ENCODE data around the gene GDF2. TPM values are rescaled to one million over a fixed set of nuclear protein-coding genes. Genes with fewer than 3 reads are reported as not detected.

GDF2 gene
- total RNA-seq, 1 experiment from 2014 or later: not detected

DNA sequence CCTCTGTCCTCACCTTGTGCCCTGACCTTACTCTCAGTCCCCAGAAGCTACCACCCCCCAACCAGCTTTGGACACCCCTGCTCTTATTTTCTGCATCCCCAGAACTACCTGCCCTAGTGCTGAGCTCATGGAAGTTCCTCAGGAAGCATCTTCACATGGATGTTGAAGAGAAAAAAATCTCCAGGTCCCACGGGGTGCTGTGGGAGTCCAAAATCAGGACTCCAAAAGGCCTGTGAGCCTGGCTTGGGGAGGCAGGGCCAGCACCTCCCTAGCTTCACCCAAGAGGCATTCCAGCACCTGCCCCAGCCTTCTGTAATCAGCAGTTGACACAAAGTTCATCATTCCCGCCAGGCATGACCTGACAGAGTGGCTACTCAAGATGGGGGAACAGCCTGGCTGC, 43.0 kb upstream of the GDF2 start:
- Histone ChIP-seq H3K27me3 (replicated peaks; ENCODE audit: insufficient read depth, low read depth, low read length, poor library complexity) (no peaks in the 10 kb centered on the region), H3K9me3 (ENCODE audit: low read depth, low read length, poor library complexity, severe bottlenecking) (no peaks in the 10 kb centered on the region), H3K4me1 (ENCODE audit: insufficient read depth, low read length, poor library complexity, severe bottlenecking) (no peaks in the 10 kb centered on the region), H3K36me3 (ENCODE audit: insufficient read depth, low read length, poor library complexity, severe bottlenecking) (no peaks in the 10 kb centered on the region), H3K27ac (ENCODE audit: low read depth, low read length, poor library complexity, severe bottlenecking) (no peak overlapping the region), H3K4me3 (ENCODE audit: low read depth, low read length, poor library complexity, severe bottlenecking) (no peak overlapping the region)
- POLR2A ChIA-PET (ENCODE audit: low non-redundant PET): no interaction called here
- DNase-seq (ENCODE audit: low spot score): no peak
- intact Hi-C loops (cut with micrococcal nuclease; ENCODE audit: unreplicated experiment): no loop called here
- CTCF ChIA-PET: no interaction called here
- BruUV-seq (replicated peaks): no TSS peak
- TF ChIP-seq EZH2 (IDR thresholded peaks at IDR 0.05; ENCODE audit: borderline replicate concordance, low read depth, low read length, poor library complexity, severe bottlenecking) (no peak), CTCF (conservative IDR thresholded peaks at IDR 0.05; ENCODE audit: low read depth, low read length) (no peak)

GRCh38 chr10:47282005-47282656, 40.1 kb upstream of the GDF2 start:
- no peaks in the 10 kb centered on the region for H3K9me3 ChIP-seq (ENCODE audit: low read depth, low read length, poor library complexity, severe bottlenecking)
- H3K27me3 ChIP-seq (replicated peaks; ENCODE audit: insufficient read depth, low read depth, low read length, poor library complexity): no peaks in the 10 kb centered on the region
- ChIA-PET CTCF (no interaction called here), POLR2A (ENCODE audit: low non-redundant PET) (no interaction called here)
- no peaks in the 10 kb centered on the region for H3K4me1 ChIP-seq (ENCODE audit: insufficient read depth, low read length, poor library complexity, severe bottlenecking)
- H3K27ac ChIP-seq (ENCODE audit: low read depth, low read length, poor library complexity, severe bottlenecking): no peak overlapping the region
- no peak for TF ChIP-seq EZH2 (IDR thresholded peaks at IDR 0.05; ENCODE audit: borderline replicate concordance, low read depth, low read length, poor library complexity, severe bottlenecking)
- no peak for TF ChIP-seq CTCF (conservative IDR thresholded peaks at IDR 0.05; ENCODE audit: low read depth, low read length)
- intact Hi-C loops (cut with micrococcal nuclease; ENCODE audit: unreplicated experiment): no loop called here
- no peak overlapping the region for H3K4me3 ChIP-seq (ENCODE audit: low read depth, low read length, poor library complexity, severe bottlenecking)
- DNase-seq (ENCODE audit: low spot score): no peak
- no TSS peak for BruUV-seq (replicated peaks)
- H3K36me3 ChIP-seq (ENCODE audit: insufficient read depth, low read length, poor library complexity, severe bottlenecking): no peaks in the 10 kb centered on the region

DNA sequence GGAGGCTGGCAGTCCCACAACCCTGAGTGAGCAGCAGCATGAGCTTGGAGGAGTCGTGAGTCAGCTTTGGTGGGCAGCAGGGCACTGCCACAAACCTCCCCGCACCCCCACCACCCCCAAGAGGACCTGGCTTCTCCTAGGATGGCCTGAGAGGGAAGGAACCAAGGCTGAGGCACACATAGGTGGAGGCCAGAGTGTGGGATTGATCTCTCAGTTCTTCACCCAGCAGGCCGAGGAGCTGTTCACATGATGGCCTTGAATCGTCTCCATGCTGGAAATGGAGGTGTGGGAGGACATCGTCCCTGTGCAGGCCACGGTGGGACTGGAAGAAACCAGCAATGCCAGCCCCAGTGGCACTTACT, 39.6 kb upstream of the GDF2 start:
- H3K27ac ChIP-seq (ENCODE audit: low read depth, low read length, poor library complexity, severe bottlenecking): no peak overlapping the region
- no peaks in the 10 kb centered on the region for H3K4me1 ChIP-seq (ENCODE audit: insufficient read depth, low read length, poor library complexity, severe bottlenecking)
- intact Hi-C loops (cut with micrococcal nuclease; ENCODE audit: unreplicated experiment): no loop called here
- CTCF ChIA-PET: no interaction called here
- no peaks in the 10 kb centered on the region for H3K9me3 ChIP-seq (ENCODE audit: low read depth, low read length, poor library complexity, severe bottlenecking)
- no peaks in the 10 kb centered on the region for H3K27me3 ChIP-seq (replicated peaks; ENCODE audit: insufficient read depth, low read depth, low read length, poor library complexity)
- no peak overlapping the region for H3K4me3 ChIP-seq (ENCODE audit: low read depth, low read length, poor library complexity, severe bottlenecking)
- no peak for TF ChIP-seq EZH2 (IDR thresholded peaks at IDR 0.05; ENCODE audit: borderline replicate concordance, low read depth, low read length, poor library complexity, severe bottlenecking)
- no peak for TF ChIP-seq CTCF (conservative IDR thresholded peaks at IDR 0.05; ENCODE audit: low read depth, low read length)
- H3K36me3 ChIP-seq (ENCODE audit: insufficient read depth, low read length, poor library complexity, severe bottlenecking): no peaks in the 10 kb centered on the region
- no peak for DNase-seq (ENCODE audit: low spot score)
- no TSS peak for BruUV-seq (replicated peaks)
- POLR2A ChIA-PET (ENCODE audit: low non-redundant PET): no interaction called here
